Nasal cavity respiratory epithelium epithelial cell of viscerocranial mucosa (primary cell): ENCODE data around the gene RBMY1J. TPM values are rescaled to one million over a fixed set of nuclear protein-coding genes. Genes with fewer than 3 reads are reported as not detected.

Experiments used
- total RNA-seq: library from RNA; depleted of rRNA; stranded (reverse); fragments of >200 nt; gene quantifications from 2 replicates; pipeline ENCODE4 v1.2.3, GENCODE V29; 2014

The RBMY1J gene
- not detected in 2 replicates for total RNA-seq

DNA sequence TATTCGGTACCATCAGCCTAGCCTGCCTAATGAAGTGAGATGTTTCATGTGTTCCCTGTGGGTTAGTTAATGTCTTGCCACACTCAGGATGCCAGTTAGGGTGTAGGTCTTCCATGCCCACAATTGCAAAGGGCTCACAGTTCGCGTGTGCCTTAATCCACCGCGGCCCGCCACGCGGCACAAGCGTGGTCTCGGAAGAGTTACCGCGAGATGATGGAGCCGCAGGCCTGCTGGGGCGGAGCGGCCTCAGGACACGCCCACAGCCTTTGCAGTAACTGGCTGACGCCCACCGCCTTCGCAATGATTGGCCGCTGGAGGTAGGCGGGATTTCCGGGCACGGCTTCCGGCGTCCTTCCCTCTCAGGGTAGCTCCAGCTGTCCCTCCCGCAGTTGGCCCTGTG, at the start of gene RBMY1J:
Gene RBMY1J (plus strand): TSS at position 301 of the 400 bp plus-strand sequence. CDS start 2,038 bp downstream, outside the sequence.

Other genes starting within 250 kb of the RBMY1J start
- gene RBMY1F, start 220.5 kb upstream of the RBMY1J start, total RNA-seq: not detected in 2 replicates